SK-N-SH (cell line): ENCODE results near the gene FYB1. TPM values are rescaled to one million over a fixed set of nuclear protein-coding genes. Genes with fewer than 3 reads are reported as not detected.

Experiments used
- CTCF ChIA-PET: fragments of 300-600, 350-600 bp; formaldehyde crosslinking; extraction: SDS; loops from one replicate; lab custom pipeline; 2021; lab: Yijun Ruan, JAX
- POLR2A ChIA-PET: fragments of 350-600 bp; sonication (Branson Sonifier 250); formaldehyde crosslinking; extraction: SDS; loops from one replicate; lab custom pipeline; 2020; ENCODE audit warnings: antibody characterized with exemption, inconsistent platforms; lab: Yijun Ruan, JAX
- DNase-seq: peaks from one replicate; pipeline ENCODE4 v3.0.0; 2012
- H2AFZ ChIP-seq: fragments of 200-600 bp; sonication (generic); 2 replicates; pipeline ENCODE4 v1.8.1; 2016; ENCODE audit warnings: antibody characterized with exemption, mild to moderate bottlenecking, low read depth
- H3F3A ChIP-seq: fragments of 200-600 bp; sonication (generic); replicated peaks from 2 replicates; pipeline ENCODE3; 2016; ENCODE audit warnings: antibody characterized with exemption, mild to moderate bottlenecking; ENCODE audit not compliant: insufficient read depth
- H3K27ac ChIP-seq, 2 experiments: fragments of 200-500 bp in 1 of 2; fragments of 200-600 bp in 1 of 2; sonication (Bioruptor generic) in 1 of 2; sonication (generic), shearing (Covaris generic) in 1 of 2; 2 replicates each; pipeline versions ENCODE4 v1.5.1 to v1.6.1; 2014 to 2016; ENCODE audit warnings: low read depth in 2 of 2, inconsistent platforms in 1 of 2, low read length in 1 of 2, mild to moderate bottlenecking in 1 of 2, mixed read lengths in 1 of 2
- H3K27me3 ChIP-seq: fragments of 200-600 bp; sonication (generic), shearing (Covaris generic); 2 replicates; pipeline ENCODE4 v1.6.1; 2016; ENCODE audit warnings: mixed run types; ENCODE audit not compliant: insufficient read depth
- H3K36me3 ChIP-seq, 2 experiments: fragments of 200-500 bp in 1 of 2; fragments of 200-600 bp in 1 of 2; sonication (Bioruptor generic) in 1 of 2; sonication (generic) in 1 of 2; replicated peaks in 1 of 2; 2 replicates each; pipeline versions ENCODE3 to v1.5.1; 2014 to 2016; ENCODE audit warnings: low read length in 1 of 2, mild to moderate bottlenecking in 1 of 2; ENCODE audit not compliant: insufficient read depth in 2 of 2, control insufficient read depth in 1 of 2
- H3K4me1 ChIP-seq, 2 experiments: fragments of 200-500 bp in 1 of 2; fragments of 200-600 bp in 1 of 2; sonication (Bioruptor generic) in 1 of 2; sonication (generic), shearing (Covaris generic) in 1 of 2; 2 replicates each; pipeline versions ENCODE4 v1.5.1 to v1.6.1; 2014 to 2016; ENCODE audit warnings: low read depth in 1 of 2, low read length in 1 of 2, mixed run types in 1 of 2; ENCODE audit not compliant: insufficient read depth in 2 of 2, control insufficient read depth in 1 of 2
- H3K4me2 ChIP-seq: fragments of 200-600 bp; sonication (generic), shearing (Covaris generic); 2 replicates; pipeline ENCODE4 v1.6.1; 2017; ENCODE audit warnings: mixed run types
- H3K4me3 ChIP-seq, 2 experiments: fragments of 200-500 bp in 1 of 2; fragments of 200-600 bp in 1 of 2; sonication (Bioruptor generic) in 1 of 2; sonication (generic), shearing (Covaris generic) in 1 of 2; 2 replicates each; pipeline versions ENCODE4 v1.5.1 to v1.8.1; 2014 to 2016; ENCODE audit warnings: low read depth in 2 of 2, inconsistent platforms in 1 of 2, low read length in 1 of 2, mild to moderate bottlenecking in 1 of 2, mixed read lengths in 1 of 2, moderate library complexity in 1 of 2
- H3K79me2 ChIP-seq: fragments of 200-600 bp; sonication (generic); 2 replicates; pipeline ENCODE4 v1.8.1; 2017; ENCODE audit warnings: mild to moderate bottlenecking; ENCODE audit not compliant: insufficient read depth
- H3K9ac ChIP-seq: fragments of 200-600 bp; sonication (generic); 2 replicates; pipeline ENCODE4 v1.6.1; 2017; ENCODE audit warnings: mixed run types
- H3K9me2 ChIP-seq: fragments of 200-600 bp; sonication (generic); 2 replicates; pipeline ENCODE4 v1.6.1; 2017; ENCODE audit warnings: mixed run types
- H3K9me3 ChIP-seq: fragments of 200-600 bp; sonication (generic); 2 replicates; pipeline ENCODE4 v1.6.1; 2017; ENCODE audit warnings: mixed run types, mild to moderate bottlenecking, moderate library complexity
- H4K20me1 ChIP-seq: fragments of 200-600 bp; sonication (generic); 2 replicates; pipeline ENCODE4 v1.6.1; 2017; ENCODE audit warnings: mild to moderate bottlenecking, mixed run types; ENCODE audit not compliant: insufficient read depth
- CHD2 ChIP-seq: fragments of 150-350 bp; IDR thresholded peaks from 2 replicates; pipeline ENCODE4 v1.6.1; 2018; ENCODE audit warnings: low read length; ENCODE audit not compliant: partially characterized antibody
- CTCF ChIP-seq: fragments of 200-600 bp; sonication (generic); IDR thresholded peaks from 2 replicates; pipeline ENCODE4 v1.6.1; 2017; ENCODE audit warnings: antibody characterized with exemption, mild to moderate bottlenecking, moderate library complexity
- EP300 ChIP-seq, 2 experiments: IDR thresholded peaks; 2 replicates each; pipeline versions ENCODE4 v1.4.0 to v1.6.1; 2012; ENCODE audit warnings: borderline replicate concordance in 1 of 2, low read depth in 1 of 2, low read length in 1 of 2
- EZH2phosphoT487 ChIP-seq: fragments of 200-600 bp; sonication (generic); IDR thresholded peaks from 2 replicates; pipeline ENCODE4 v1.6.1; 2017; ENCODE audit warnings: low read depth, mixed run types, mild to moderate bottlenecking, antibody characterized with exemption, moderate library complexity, borderline replicate concordance
- FOXM1 ChIP-seq: IDR thresholded peaks from 2 replicates; pipeline ENCODE4 v1.4.0; 2012; ENCODE audit warnings: low read depth, mild to moderate bottlenecking
- GABPA ChIP-seq: IDR thresholded peaks from 2 replicates; pipeline ENCODE4 v1.4.0; 2012; ENCODE audit warnings: low read depth, mild to moderate bottlenecking
- IRF3 ChIP-seq: fragments of 150-350 bp; IDR thresholded peaks from 2 replicates; pipeline ENCODE4 v1.6.1; 2016; ENCODE audit warnings: mild to moderate bottlenecking, low read depth, low read length
- TCF12 ChIP-seq: IDR thresholded peaks from 2 replicates; pipeline ENCODE4 v1.4.0; 2012
- WGBS: methylation state at CpG from one replicate; pipeline ENCODE4 v1.1.6; 2017; ENCODE audit warnings: low lambda C conversion rate; 5-methylcytosine and 5-hydroxymethylcytosine counted together
- polyA plus RNA-seq, 3 experiments: library from polyadenylated mRNA; depleted of rRNA; stranded (reverse); fragments of >200 nt; gene quantifications; 2 replicates each; pipeline ENCODE4 v1.2.3, GENCODE V29; 2012

FYB1 gene
- polyA plus RNA-seq, 1 of the 3 experiments (the other 2 are of a cell fraction), result not detected

GRCh38 chr5:39164529-39165402 lies 54.6 kb downstream of the FYB1 start:
- H3K4me1 ChIP-seq, result no peaks in the 10 kb centered on the region
- H3K9ac ChIP-seq, result no peak overlapping the region
- no peak overlapping the region for H3K4me2 ChIP-seq
- no peaks in the 10 kb centered on the region for H3K9me2 ChIP-seq
- peaks cover 28% of the 10 kb centered on the region for H3K27me3 ChIP-seq
- no peaks in the 10 kb centered on the region for H3K36me3 ChIP-seq
- TF ChIP-seq GABPA (no peak), FOXM1 (no peak), EP300 (IDR thresholded peaks at IDR 0.05; ENCODE audit: borderline replicate concordance in 1 of 2, low read depth in 1 of 2, low read length in 1 of 2) (no peak), EZH2phosphoT487 (no peak), CTCF (no peak), IRF3 (no peak), TCF12 (no peak)
- 20% methylated on average over 7 of the region's 7 CpGs for WGBS
- CTCF ChIA-PET, result interaction anchor here (1.5 kb wide), 1 partner anchor 53 kb away, joined by 5 read pairs; no protein-coding TSS in a partner anchor
- no peaks in the 10 kb centered on the region for H4K20me1 ChIP-seq
- peaks cover 2% of the 10 kb centered on the region for H3F3A ChIP-seq
- no peak overlapping the region for H2AFZ ChIP-seq
- H3K4me3 ChIP-seq, result no peak overlapping the region
- POLR2A ChIA-PET, result no interaction called here
- no peaks in the 10 kb centered on the region for H3K9me3 ChIP-seq
- no peak for DNase-seq
- H3K27ac ChIP-seq, result no peak overlapping the region
- no peaks in the 10 kb centered on the region for H3K79me2 ChIP-seq

- no peak for TF ChIP-seq CHD2
- no peak for TF ChIP-seq IRF3
- no peak for TF ChIP-seq GABPA
- 8% methylated on average over 1 of the region's 1 CpG for WGBS
Measured at GRCh38 chr5:39164016-39164415, 55.3 kb downstream of the FYB1 start.

More at GRCh38 chr5:39164016-39164415, 55.3 kb downstream of the FYB1 start:
- Histone ChIP-seq H2AFZ (no peak overlapping the region), H3K36me3 (no peaks in the 10 kb centered on the region), H3K9ac (no peak overlapping the region), H3K27ac (no peak overlapping the region), H3K4me3 (no peak overlapping the region), H3K27me3 (peaks cover 35% of the 10 kb centered on the region), H3K79me2 (no peaks in the 10 kb centered on the region), H3K4me2 (no peak overlapping the region), H3K9me3 (no peaks in the 10 kb centered on the region), H3K9me2 (no peaks in the 10 kb centered on the region), H4K20me1 (no peaks in the 10 kb centered on the region), H3K4me1 (no peaks in the 10 kb centered on the region), H3F3A (peaks cover 2% of the 10 kb centered on the region)
- DNase-seq, result no peak
- ChIA-PET CTCF (interaction anchor here (1.5 kb wide), 1 partner anchor 54 kb away, joined by 5 read pairs; no protein-coding TSS in a partner anchor), POLR2A (no interaction called here)
